Adipocyte (in vitro differentiated cells): ENCODE results near the gene GCM1.
A peak's percentile ranks its signal among the peaks of the same experiment; 100 is the strongest.

ENCODE experiments used
- DNase-seq: peaks from one replicate; pipeline ENCODE4 v3.0.0-alpha.2; 2015; ENCODE audit warnings: low read depth
- H3K27me3 ChIP-seq: replicated peaks from 2 replicates; pipeline ENCODE4 v1.7.0; 2013; ENCODE audit warnings: mild to moderate bottlenecking, low read length, moderate library complexity; ENCODE audit not compliant: control insufficient read depth, insufficient read depth
- H3K36me3 ChIP-seq: 2 replicates; pipeline ENCODE4 v1.7.0; 2013; ENCODE audit warnings: low read length, mild to moderate bottlenecking, moderate library complexity; ENCODE audit not compliant: control insufficient read depth, insufficient read depth, severe bottlenecking
- H3K4me1 ChIP-seq: 2 replicates; pipeline ENCODE4 v1.7.0; 2013; ENCODE audit warnings: mild to moderate bottlenecking, low read length, moderate library complexity; ENCODE audit not compliant: control insufficient read depth, insufficient read depth
- H3K4me3 ChIP-seq: 2 replicates; pipeline ENCODE4 v1.7.0; 2013; ENCODE audit warnings: mild to moderate bottlenecking, low read length, moderate library complexity
- H3K9ac ChIP-seq: 2 replicates; pipeline ENCODE4 v1.7.0; 2013; ENCODE audit warnings: mild to moderate bottlenecking, low read length, moderate library complexity
- H3K9me3 ChIP-seq: 2 replicates; pipeline ENCODE4 v1.7.0; 2013; ENCODE audit warnings: mild to moderate bottlenecking, low read length, moderate library complexity; ENCODE audit not compliant: control insufficient read depth

Gene GCM1, protein sequence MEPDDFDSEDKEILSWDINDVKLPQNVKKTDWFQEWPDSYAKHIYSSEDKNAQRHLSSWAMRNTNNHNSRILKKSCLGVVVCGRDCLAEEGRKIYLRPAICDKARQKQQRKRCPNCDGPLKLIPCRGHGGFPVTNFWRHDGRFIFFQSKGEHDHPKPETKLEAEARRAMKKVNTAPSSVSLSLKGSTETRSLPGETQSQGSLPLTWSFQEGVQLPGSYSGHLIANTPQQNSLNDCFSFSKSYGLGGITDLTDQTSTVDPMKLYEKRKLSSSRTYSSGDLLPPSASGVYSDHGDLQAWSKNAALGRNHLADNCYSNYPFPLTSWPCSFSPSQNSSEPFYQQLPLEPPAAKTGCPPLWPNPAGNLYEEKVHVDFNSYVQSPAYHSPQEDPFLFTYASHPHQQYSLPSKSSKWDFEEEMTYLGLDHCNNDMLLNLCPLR

DNA sequence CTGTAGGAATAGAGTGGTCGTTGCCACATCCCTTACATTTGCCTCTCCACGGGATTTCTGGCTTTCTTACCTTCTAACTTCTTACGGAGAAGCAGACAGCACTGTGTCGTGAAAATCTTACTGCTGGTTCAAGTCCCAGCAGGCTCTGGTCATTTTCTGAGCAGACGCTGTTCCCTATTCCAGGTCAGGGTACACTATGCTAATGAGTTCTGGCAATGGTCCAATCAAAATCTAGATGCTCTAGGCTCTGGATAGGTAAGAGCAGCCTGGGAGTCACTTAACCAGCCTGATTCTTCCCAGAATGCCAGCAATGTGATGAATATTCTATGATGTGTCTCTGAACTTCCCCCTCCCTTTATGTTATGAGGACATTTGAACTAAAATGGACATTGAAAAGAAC, at the start of gene GCM1:
TSS of gene GCM1 (minus strand) at position 158 of the 400 bp plus-strand sequence. CDS start 3,209 bp downstream, outside the sequence.
- no peak within 1 kb of the TSS for H3K9ac ChIP-seq
- no peaks in the 10 kb centered on the region for H3K27me3 ChIP-seq

DNA sequence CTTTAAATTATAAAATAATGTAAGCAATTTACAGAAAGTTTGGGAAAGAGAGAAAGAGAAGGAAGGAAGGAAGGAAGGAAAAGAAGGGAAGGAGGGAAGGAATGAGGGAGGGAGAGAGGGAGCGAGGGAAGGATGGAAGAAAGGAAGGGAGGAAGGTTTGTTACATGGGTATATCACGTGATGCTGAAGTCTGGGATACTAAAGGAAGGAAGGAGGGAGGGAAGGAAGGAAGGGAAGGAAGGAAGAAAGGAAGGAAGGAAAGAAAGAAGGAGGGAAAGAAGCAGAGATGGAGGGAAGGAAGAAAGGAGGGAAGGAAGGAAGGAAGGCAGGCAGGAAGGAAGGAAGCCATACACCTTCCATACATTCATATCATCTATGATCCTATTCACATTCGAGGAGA, 48.9 kb upstream of the GCM1 start:
- Histone ChIP-seq H3K9ac (no peak overlapping the region), H3K27me3 (peaks cover 7% of the 10 kb centered on the region), H3K36me3 (no peaks in the 10 kb centered on the region), H3K9me3 (no peaks in the 10 kb centered on the region), H3K4me3 (no peak overlapping the region), H3K4me1 (peaks cover 18% of the 10 kb centered on the region)
- no peak for DNase-seq

More for the DNA sequence above, at the start of gene GCM1:
- Histone ChIP-seq H3K4me1 (peaks cover 3% of the 10 kb centered on the region), H3K9me3 (no peaks in the 10 kb centered on the region), H3K4me3 (no peak within 1 kb of the TSS), H3K36me3 (no peaks in the 10 kb centered on the region)
- DNase-seq: no peak

- Histone ChIP-seq H3K9me3 (no peaks in the 10 kb centered on the region), H3K4me1 (peaks cover 20% of the 10 kb centered on the region), H3K9ac (no peak overlapping the region), H3K4me3 (no peak overlapping the region), H3K36me3 (no peaks in the 10 kb centered on the region), H3K27me3 (peaks cover 7% of the 10 kb centered on the region)
- DNase-seq: no peak
These were observed 46.4 kb upstream of the GCM1 start for GRCh38 chr6:53195048-53195447.

- peak; percentile 35 for DNase-seq
- Histone ChIP-seq H3K27me3 (peaks cover 2% of the 10 kb centered on the region), H3K9me3 (no peaks in the 10 kb centered on the region), H3K4me1 (peaks cover 20% of the 10 kb centered on the region), H3K9ac (peak overlapping the region; percentile 12), H3K36me3 (no peaks in the 10 kb centered on the region), H3K4me3 (no peak overlapping the region)
These were observed 44.1 kb upstream of the GCM1 start for GRCh38 chr6:53192682-53193188.

GRCh38 chr6:53189554-53189953, 40.9 kb upstream of the GCM1 start:
- no peak overlapping the region for H3K9ac ChIP-seq
- peak; percentile 65 for DNase-seq
- no peaks in the 10 kb centered on the region for H3K27me3 ChIP-seq
- no peaks in the 10 kb centered on the region for H3K36me3 ChIP-seq
- no peak overlapping the region for H3K4me3 ChIP-seq
- H3K9me3 ChIP-seq: no peaks in the 10 kb centered on the region
- H3K4me1 ChIP-seq: peaks cover 14% of the 10 kb centered on the region

- H3K9ac ChIP-seq: no peak overlapping the region
- no peaks in the 10 kb centered on the region for H3K27me3 ChIP-seq
- no peaks in the 10 kb centered on the region for H3K36me3 ChIP-seq
- H3K4me3 ChIP-seq: no peak overlapping the region
- peaks cover 13% of the 10 kb centered on the region for H3K4me1 ChIP-seq
- no peak for DNase-seq
- H3K9me3 ChIP-seq: no peaks in the 10 kb centered on the region
These were observed 40.2 kb upstream of the GCM1 start for GRCh38 chr6:53188833-53189232.

- no peak for DNase-seq
- H3K27me3 ChIP-seq: no peaks in the 10 kb centered on the region
- no peaks in the 10 kb centered on the region for H3K9me3 ChIP-seq
- H3K9ac ChIP-seq: no peak overlapping the region
- no peaks in the 10 kb centered on the region for H3K36me3 ChIP-seq
- H3K4me1 ChIP-seq: no peaks in the 10 kb centered on the region
- no peak overlapping the region for H3K4me3 ChIP-seq
These were observed 32.0 kb upstream of the GCM1 start for GRCh38 chr6:53180678-53181077.

DNA sequence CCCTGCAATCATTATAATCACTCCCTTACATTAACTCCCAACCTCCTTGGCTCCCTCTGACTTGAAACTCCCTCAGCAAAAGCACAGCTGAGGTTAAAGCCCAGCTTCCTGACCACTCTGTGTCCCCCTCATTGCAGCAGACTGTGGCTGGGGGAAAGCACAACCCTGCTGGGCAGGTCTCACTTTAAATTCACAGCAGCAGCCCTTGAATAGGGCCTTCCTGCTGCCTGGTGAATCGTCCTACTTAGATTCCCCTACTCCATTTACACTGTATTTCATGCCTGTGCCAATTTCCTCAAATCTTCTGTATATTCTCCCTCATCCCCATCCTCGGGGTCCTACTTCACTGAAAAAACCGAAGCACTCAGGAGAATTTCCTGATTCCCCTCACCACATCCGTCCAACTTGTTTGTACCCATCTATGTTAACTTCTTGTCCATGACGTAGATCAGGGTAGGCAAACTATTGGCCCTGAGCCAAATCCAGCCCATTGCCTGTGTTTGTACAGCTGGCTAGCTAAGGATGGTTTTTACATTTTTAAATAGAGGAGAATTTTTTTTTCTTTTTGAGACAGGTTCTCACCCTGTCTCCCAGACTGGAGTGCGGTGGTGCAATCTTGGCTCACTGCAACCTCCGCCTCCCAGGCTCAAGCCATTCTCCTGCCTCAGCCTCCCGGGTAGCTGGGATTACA, 31.5 kb upstream of the GCM1 start:
- peak; percentile 17 for DNase-seq
- Histone ChIP-seq H3K4me1 (peaks cover 3% of the 10 kb centered on the region), H3K27me3 (no peaks in the 10 kb centered on the region), H3K4me3 (no peak overlapping the region), H3K9ac (no peak overlapping the region), H3K36me3 (no peaks in the 10 kb centered on the region), H3K9me3 (no peaks in the 10 kb centered on the region)

GRCh38 chr6:53178837-53179432, 30.3 kb upstream of the GCM1 start:
- no peaks in the 10 kb centered on the region for H3K27me3 ChIP-seq
- H3K4me1 ChIP-seq: peaks cover 10% of the 10 kb centered on the region
- DNase-seq: no peak

GRCh38 chr6:53175027-53175426, 26.4 kb upstream of the GCM1 start:
- H3K27me3 ChIP-seq: no peaks in the 10 kb centered on the region
- H3K4me3 ChIP-seq: no peak overlapping the region
- H3K36me3 ChIP-seq: no peaks in the 10 kb centered on the region
- H3K9ac ChIP-seq: no peak overlapping the region
- H3K9me3 ChIP-seq: no peaks in the 10 kb centered on the region
- H3K4me1 ChIP-seq: peaks cover 18% of the 10 kb centered on the region
- no peak for DNase-seq

More at GRCh38 chr6:53178837-53179432, 30.3 kb upstream of the GCM1 start:
- H3K9me3 ChIP-seq: no peaks in the 10 kb centered on the region
- no peak overlapping the region for H3K4me3 ChIP-seq
- H3K36me3 ChIP-seq: no peaks in the 10 kb centered on the region
- no peak overlapping the region for H3K9ac ChIP-seq

DNA sequence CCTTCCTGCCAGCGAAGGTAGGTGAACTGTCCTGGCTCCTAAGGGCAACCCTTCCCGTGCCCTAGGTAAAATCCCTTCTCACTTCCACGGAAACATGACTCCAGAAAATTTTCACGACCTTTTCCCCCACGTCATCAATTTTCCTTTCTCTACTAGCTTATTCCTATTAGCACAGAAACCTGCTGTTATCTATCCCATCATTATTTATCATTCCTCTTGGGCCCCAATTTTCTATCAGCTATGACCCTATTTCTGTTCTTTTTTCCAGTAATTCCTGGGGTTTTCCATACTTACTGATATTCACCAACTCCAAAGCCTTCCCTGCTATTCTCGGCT, 23.8 kb upstream of the GCM1 start:
- no peaks in the 10 kb centered on the region for H3K36me3 ChIP-seq
- no peak overlapping the region for H3K4me3 ChIP-seq
- H3K9ac ChIP-seq: peak overlapping the region; percentile 60
- no peaks in the 10 kb centered on the region for H3K27me3 ChIP-seq
- no peaks in the 10 kb centered on the region for H3K9me3 ChIP-seq
- H3K4me1 ChIP-seq: peaks cover 34% of the 10 kb centered on the region
- DNase-seq: no peak
